GM12892 (cell line): Measurements from ENCODE around the gene MYO18A.

Source experiments
- POLR2A ChIP-seq: IDR thresholded peaks from 2 replicates; pipeline ENCODE4 v1.6.1; 2011; ENCODE audit warnings: low read depth, low read length, control low read depth
- POLR2AphosphoS5 ChIP-seq: IDR thresholded peaks from 2 replicates; pipeline ENCODE4 v1.6.1; 2011; ENCODE audit warnings: low read depth, low read length, control low read depth

DNA sequence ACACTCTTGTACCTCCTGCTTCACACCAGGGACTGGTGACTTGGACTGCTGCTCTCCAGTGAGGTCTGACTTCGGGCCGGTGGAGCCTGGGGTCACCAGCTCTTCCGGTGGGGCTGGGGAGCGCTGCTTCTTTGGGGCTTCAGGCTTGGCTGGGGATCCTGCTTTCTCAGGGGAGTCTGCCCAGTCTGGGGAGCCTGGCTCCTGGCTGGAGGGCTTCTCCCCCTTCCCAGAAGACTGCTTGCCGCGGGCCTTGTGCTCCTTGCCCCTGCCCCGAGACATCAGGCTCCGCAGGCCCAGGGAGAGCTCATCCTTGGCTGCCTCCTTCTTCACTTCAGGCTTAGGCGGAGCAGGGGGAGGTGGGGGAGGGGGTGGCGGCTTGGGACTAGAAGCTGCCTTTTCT is 52.4 kb downstream of the MYO18A start:
- TF ChIP-seq POLR2AphosphoS5 (no peak), POLR2A (no peak)
